H1 (cell line): ENCODE measurements around the gene TMC4.
A peak's percentile ranks its signal among the peaks of the same experiment; 100 is the strongest.

Experiments used
- ASH2L ChIP-seq: fragments of 200-600, 300-600 bp; sonication (generic); IDR thresholded peaks from one replicate; pipeline ENCODE4 v1.7.1; 2017; ENCODE audit warnings: low read length
- CTCF ChIP-seq, 3 experiments: IDR thresholded peaks; 1 replicate in 2 of 3; 2 replicates in 1 of 3; pipeline versions ENCODE4 v1.5.1 to v1.6.1; 2011; ENCODE audit warnings: low read length in 3 of 3, mild to moderate bottlenecking in 3 of 3, inconsistent platforms in 2 of 3, low read depth in 1 of 3, moderate library complexity in 1 of 3; ENCODE audit not compliant: insufficient read depth in 1 of 3; ENCODE audit errors: control extremely low read depth in 1 of 3
- EGR1 ChIP-seq: IDR thresholded peaks from 2 replicates; pipeline ENCODE4 v1.6.1; 2011; ENCODE audit warnings: low read depth, low read length, borderline replicate concordance
- EZH2 ChIP-seq: fragments of 200-600 bp; sonication (generic); IDR thresholded peaks from 2 replicates; pipeline ENCODE4 v1.7.1; 2012; ENCODE audit warnings: low read depth, mild to moderate bottlenecking, moderate library complexity, low read length, inconsistent platforms; ENCODE audit not compliant: severe bottlenecking
- GABPA ChIP-seq: IDR thresholded peaks from 2 replicates; pipeline ENCODE4 v1.6.1; 2011; ENCODE audit warnings: mild to moderate bottlenecking, low read length, moderate library complexity, borderline replicate concordance; ENCODE audit not compliant: insufficient read depth
- SUZ12 ChIP-seq: fragments of 200-600 bp; sonication (generic); IDR thresholded peaks from 2 replicates; pipeline ENCODE4 v1.6.1; 2012; ENCODE audit warnings: mild to moderate bottlenecking, inconsistent platforms, low read length, moderate library complexity, mixed read lengths
- TAF1 ChIP-seq: IDR thresholded peaks from 2 replicates; pipeline ENCODE4 v1.6.1; 2011; ENCODE audit warnings: mild to moderate bottlenecking, low read depth, low read length

DNA sequence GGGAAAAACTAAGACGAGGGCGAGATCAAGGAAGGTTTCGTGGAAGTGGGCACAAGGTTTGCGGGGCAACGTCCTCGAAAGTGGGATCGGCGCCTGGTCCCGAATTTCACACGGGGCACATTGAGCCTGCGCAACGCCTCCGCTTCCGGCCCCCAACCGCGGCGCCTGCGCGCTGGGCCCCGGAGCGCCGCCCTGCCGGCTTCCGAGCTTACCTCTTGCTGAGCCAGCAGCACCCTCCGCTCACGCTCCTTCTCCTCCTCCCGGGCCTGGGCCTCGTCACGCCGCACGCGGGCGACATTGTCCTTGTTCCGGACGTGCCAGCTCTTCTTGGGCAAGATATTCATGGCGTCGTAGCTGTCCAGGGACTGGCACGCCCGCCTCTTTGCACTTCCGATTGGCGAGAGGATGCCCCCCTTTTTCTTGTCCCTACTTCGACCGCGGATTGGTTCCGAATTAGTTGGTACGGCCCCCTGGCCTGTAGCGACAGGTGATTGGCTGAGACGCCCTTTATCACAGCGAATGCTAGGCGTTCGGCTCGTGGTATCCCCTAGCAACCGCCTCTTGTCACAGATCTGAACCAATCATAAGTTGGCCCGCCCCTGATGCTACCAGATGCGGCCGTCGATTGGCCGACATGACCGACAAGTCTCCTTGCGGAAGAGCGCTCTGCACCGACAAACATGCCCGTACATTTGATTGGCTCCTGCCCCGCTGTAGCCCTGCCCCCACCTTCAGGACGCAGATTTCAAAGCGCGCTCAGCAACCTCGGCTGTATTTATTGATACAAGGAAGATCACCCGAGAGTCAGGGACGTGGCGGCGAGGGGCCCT, 13.4 kb downstream of the TMC4 start, which contains the start of gene LENG1:
- no peak for TF ChIP-seq EZH2
- TF ChIP-seq GABPA: no peak; the same call in 1 of the 2 replicates
- TF ChIP-seq ASH2L: peak; percentile 41
- peak in 2 of 3 experiments; percentile 25 to 31; a peak in 3 of 4 replicates for TF ChIP-seq CTCF (IDR thresholded peaks at IDR 0.05; ENCODE audit: control extremely low read depth in 1 of 3, insufficient read depth in 1 of 3, low read depth in 1 of 3, low read length in 3 of 3)
- peak; percentile 69; the same call in 1 of the 2 replicates for TF ChIP-seq TAF1
- TF ChIP-seq EGR1: peak; percentile 89
- no peak for TF ChIP-seq SUZ12
